GM21423 (cell line): ENCODE results near the gene GYPA.
"Not testable (repeated sequence)": the region's sequence is repeated elsewhere in the genome, so short reads cannot be mapped to it uniquely, and the experiment has no call there.

Experiments used
- ATAC-seq: cut with Tn5 transposase; IDR thresholded peaks from one replicate; pipeline ENCODE4 v1.9.1; 2021; ENCODE audit warnings: mild to moderate bottlenecking, moderate library complexity; ENCODE audit not compliant: unreplicated experiment

The GYPA gene

GRCh38 chr4:144140594-144141295, at the start of gene GYPA:
Gene GYPA (minus strand): TSS chr4:144140718. CDS start chr4:144140635, 83 bp downstream.
- ATAC-seq = not testable (repeated sequence)

GRCh38 chr4:144190009-144190408, 49.5 kb upstream of the GYPA start:
- no peak for ATAC-seq

GRCh38 chr4:144189121-144189520, 48.6 kb upstream of the GYPA start:
- ATAC-seq = peak; percentile 90

- no peak for ATAC-seq
These were observed 44.6 kb upstream of the GYPA start for GRCh38 chr4:144185086-144185485.

GRCh38 chr4:144183165-144183564, 42.6 kb upstream of the GYPA start:
- ATAC-seq = no peak

GRCh38 chr4:144181391-144181790, 40.9 kb upstream of the GYPA start:
- peak; percentile 59 for ATAC-seq

- ATAC-seq = no peak
These were observed 38.7 kb upstream of the GYPA start for GRCh38 chr4:144179152-144179739.

GRCh38 chr4:144178414-144178813, 37.9 kb upstream of the GYPA start:
- no peak for ATAC-seq

- no peak for ATAC-seq
These were observed 36.0 kb upstream of the GYPA start for GRCh38 chr4:144176476-144176875.

GRCh38 chr4:144174401-144175067, 34.0 kb upstream of the GYPA start:
- ATAC-seq = peak; percentile 78

- ATAC-seq = no peak
These were observed 31.2 kb upstream of the GYPA start for GRCh38 chr4:144171697-144172096.

GRCh38 chr4:144169211-144169610, 28.7 kb upstream of the GYPA start:
- no peak for ATAC-seq

- no peak for ATAC-seq
These were observed 13.5 kb upstream of the GYPA start for GRCh38 chr4:144154044-144154443.

- ATAC-seq = peak; percentile 88
These were observed 2.3 kb upstream of the GYPA start for GRCh38 chr4:144142690-144143326.

- no peak for ATAC-seq
These were observed 975 bp upstream of the GYPA start for GRCh38 chr4:144141493-144141892.

- ATAC-seq = not testable (repeated sequence)
These were observed 527 bp downstream of the GYPA start for GRCh38 chr4:144139991-144140390.

GRCh38 chr4:144139547-144139946, 971 bp downstream of the GYPA start:
- not testable (repeated sequence) for ATAC-seq

- not testable (repeated sequence) for ATAC-seq
These were observed 2.3 kb downstream of the GYPA start for GRCh38 chr4:144138239-144138638.

- not testable (repeated sequence) for ATAC-seq
These were observed 3.2 kb downstream of the GYPA start for GRCh38 chr4:144137137-144137931.

GRCh38 chr4:144136189-144136588, 4.3 kb downstream of the GYPA start:
- ATAC-seq = not testable (repeated sequence)

- not testable (repeated sequence) for ATAC-seq
These were observed 10.4 kb downstream of the GYPA start for GRCh38 chr4:144130167-144130566.
